GM19328 (cell line): ENCODE data around the gene SHTN1.
A peak's percentile ranks its signal among the peaks of the same experiment; 100 is the strongest.

Experiments used
- ATAC-seq: cut with Tn5 transposase; IDR thresholded peaks from one replicate; pipeline ENCODE4 v1.9.1; 2021; ENCODE audit warnings: mild to moderate bottlenecking, moderate library complexity; ENCODE audit not compliant: unreplicated experiment

Gene SHTN1

DNA sequence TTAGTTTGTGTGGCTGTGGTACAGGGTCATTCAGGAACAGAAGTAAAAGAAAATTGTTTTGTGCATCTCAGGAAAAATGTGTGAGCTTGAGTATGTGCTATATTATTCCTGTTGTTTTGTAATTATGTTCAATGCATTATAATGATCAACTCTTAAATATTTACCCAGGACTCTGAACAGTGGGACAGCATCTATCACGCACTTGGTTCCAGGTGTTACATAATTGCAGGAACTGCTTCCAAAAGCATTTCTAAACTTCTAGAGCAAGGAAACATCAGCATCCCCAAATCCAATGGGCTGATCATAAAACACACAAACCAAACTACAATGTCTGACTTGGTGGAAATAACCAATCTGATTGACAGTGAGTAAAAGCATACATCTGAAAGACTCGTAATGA lies 129.1 kb downstream of the SHTN1 start:
- ATAC-seq, result no peak

DNA sequence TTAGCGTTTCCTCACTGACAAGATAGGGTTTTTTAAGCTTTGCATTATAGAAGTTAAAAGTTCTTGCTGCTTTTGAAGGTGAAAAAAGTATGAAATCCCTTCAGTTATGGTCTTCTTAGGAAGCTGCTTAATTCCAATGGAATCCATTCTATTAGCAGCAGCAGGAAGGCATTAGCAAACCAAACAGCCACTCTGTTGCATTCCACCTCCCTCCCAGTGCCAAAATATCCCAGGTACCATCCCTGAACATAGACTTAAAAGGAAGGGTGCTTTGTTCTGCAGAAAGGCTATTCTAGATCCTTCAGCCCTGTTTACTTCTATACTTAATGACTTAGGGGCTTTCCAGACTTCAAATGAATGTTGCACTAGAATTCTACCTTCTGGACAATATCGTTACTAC lies 131.9 kb downstream of the SHTN1 start:
- no peak for ATAC-seq

DNA sequence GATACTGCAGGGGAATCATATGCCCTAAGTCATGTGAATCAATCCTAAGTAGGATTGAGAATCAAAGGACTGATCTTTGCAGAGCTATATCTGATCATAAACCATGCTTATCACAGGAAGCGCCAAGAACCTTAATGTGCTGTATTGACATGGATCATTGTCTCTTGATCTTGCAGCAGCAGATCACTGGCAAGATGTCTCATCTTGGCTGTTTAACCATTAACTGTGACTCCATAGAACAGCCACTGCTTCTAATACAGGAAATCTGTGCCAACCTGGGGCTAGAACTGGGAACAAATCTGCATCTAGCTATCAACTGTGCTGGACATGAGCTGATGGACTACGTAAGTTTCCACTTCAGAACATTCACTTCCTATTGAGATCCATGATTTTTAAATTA lies 134.0 kb downstream of the SHTN1 start:
- no peak for ATAC-seq

DNA sequence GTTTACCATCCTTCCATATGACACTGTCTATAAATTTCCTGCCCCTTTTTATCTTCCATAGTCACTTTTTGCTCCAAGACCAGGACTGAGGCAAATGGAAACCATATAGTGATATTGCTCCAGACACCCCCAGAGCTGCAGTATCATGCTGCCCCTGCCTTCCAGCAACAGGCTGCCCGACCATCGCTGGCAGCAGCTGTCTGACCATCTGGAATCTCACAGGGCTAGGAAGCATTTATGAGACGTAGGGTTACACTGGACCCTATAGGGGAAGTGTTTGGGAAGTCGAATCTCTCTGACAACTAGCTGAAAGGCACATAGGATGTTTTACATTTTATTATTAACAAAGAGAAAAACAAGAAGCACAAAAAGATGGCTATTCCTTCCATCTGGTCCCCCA lies 136.3 kb downstream of the SHTN1 start:
- no peak for ATAC-seq

DNA sequence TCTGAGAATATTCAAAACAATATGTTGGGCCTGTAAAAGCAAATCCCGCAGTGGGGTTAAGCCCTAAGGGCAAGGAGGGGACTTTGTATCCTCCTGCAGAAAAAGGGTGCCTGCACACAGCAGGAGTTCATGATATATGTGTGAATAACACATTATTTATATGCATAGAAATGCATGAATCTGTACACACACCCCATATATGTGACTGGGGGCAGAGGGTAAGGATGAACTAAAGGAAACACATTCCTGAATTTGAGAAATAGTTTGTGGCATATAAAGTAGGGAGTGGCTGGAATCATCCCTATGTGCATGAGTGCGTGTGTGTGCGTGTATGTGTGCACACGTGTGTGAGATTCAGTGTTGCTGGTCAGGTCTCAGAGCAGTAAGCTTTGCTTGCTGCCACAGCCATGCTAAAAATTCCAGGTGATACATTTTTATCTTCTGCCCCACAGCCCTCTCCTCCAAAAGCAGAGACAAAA lies 136.8 kb downstream of the SHTN1 start:
- ATAC-seq, result no peak

DNA sequence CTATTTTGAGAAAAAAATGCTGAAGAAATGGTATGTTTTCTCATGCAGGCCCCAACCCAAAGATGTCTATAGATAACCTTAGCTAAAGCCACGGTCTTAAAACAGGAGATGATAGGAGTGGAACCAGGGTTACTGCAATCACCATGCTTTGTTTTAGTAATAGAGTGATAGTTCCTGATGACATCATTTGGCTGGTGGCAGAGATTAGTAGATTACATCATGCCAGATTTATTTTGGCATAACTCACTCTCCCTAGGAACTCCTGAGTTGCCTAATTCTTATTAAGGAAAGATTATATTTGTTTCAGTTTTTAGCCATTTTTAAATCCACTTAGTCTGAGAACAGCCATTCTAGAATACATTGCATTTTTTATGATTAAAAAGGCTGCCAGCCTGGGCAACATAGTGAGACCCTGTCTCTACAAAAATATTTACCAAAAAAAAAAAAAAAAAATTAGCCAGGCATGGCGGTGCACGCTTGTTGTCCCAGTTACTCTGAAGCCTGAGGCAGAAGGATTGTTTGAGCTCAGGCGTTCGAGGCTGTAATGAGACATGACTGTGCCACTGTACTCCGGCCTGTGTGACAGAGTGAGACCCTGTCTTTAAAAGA lies 137.9 kb downstream of the SHTN1 start:
- no peak for ATAC-seq

DNA sequence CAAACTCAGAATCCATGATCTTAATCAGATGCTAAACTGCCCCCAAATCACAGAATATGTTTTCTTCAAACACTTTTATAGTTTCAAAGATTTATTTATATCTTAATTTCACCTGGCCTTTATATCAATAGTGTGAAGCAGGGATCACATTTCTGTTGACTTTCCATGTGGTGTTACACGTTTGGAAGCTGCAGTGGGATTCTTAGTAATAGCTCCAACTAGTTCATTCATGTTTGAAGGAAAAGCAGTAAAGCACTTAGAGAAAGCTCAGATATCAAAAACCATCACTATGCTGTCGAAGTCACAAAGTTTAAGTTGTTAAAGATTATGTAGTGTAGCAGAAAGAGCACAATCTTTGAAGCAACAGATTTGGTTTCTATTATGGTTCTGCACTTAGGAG lies 138.9 kb downstream of the SHTN1 start:
- no peak for ATAC-seq

DNA sequence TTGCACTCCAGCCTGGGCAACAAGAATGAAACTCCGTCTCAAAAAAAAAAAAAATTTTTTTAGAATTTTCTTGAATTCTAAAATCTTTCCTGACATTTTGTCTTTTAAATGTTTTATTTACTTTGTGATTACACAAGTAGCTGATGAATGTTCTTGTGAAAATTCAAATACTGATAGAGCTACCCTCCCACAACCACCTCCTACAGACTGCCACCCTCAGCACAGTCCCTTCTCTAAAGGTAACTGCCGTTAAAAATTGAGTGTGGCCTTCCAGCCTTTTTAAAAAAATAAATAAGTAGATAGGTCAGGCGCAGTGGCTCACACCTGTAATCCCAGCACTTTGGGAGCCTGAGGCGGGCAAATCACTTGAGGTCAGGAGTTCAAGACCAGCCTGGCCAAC lies 140.6 kb downstream of the SHTN1 start:
- ATAC-seq, result no peak

DNA sequence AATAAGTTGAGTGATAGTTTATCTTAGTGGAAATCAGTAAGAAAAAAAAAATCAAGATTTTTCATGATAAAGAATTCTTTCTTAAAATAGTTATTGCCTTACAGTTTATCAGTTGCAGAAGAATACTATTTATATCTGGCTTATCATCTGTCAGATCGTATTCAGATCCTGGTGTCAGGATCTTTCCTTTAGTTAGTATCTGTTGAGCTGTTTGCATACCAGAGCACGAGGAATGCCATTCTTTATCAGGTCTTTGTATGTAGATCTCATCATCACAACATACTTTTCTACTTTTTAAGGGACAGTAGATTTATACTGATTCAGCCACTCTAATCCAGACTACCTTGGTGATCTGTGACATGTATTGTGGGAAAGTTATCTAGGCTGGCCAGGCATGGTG lies 143.2 kb downstream of the SHTN1 start:
- no peak for ATAC-seq

DNA sequence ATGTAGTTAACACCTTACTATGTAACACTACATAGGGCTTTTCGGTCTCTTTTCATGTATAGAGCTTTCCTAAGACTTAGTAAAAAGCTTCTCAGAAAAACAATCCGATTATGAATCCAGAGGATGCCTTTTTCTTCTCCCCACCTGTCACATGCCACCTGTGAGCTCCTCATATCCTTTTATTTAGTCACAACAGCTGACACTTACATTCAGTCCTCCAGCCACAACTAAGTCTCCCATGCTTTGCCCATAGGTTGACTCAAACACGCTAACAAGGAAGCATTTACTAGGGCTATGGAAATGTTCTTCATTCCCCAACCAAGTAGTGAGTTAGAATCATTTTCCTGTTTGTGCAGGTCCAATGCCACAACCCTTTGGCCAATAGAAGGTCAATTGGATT lies 147.8 kb downstream of the SHTN1 start:
- no peak for ATAC-seq

DNA sequence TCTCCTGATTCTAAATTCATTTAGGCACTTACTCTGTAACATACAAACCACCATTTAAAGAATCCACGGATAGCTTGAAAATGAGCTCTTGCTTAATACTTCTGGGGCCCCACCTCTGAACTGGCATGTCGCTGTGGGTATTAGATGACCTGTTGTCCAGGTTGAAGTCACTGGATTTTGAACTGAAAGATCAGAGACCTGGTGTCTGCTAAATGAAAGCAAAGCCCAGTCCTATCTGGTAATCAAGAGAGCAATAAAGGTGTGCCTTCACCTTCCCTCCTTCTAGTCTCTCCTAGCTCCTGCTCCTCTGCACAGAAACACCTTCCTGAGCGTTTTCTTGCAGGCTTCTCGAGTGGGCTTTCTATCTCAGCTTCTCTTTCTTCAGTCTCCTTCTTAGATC lies 151.3 kb downstream of the SHTN1 start:
- no peak for ATAC-seq

DNA sequence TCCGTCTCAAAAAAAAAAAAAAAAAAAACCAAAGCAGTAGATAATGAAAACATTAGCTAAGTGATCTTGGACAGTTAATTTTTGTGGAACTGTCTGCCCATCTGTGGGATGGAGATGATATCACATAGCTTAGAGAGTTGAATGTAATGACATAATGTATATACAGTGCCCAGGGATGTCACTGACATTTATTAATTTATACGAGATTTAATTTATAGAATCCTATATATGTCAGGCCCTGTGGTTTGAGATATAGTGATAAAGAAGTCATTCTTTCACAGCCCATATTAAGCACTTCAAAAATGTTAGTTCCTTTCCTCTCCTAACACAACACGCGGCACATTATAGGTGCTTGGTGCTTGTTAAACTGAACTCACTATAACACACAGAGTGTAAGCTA lies 151.7 kb downstream of the SHTN1 start:
- no peak for ATAC-seq

DNA sequence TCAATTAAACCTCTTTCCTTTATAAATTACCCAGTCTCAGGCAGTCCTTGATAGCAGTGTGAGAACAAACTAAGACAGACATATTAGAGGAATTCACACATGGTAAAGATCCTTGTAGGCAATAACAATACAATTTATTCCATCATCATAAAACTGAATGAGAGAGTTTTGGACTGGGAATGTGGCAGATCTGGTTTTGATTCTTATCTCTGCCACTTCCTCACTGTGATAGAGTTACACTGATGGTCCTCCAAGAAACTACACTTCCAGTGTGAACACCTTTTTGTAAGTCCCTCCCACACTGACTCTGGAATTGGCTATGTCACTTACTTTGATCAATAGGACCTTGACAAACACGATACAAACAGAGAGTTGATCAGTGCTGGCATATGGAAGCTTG lies 152.7 kb downstream of the SHTN1 start:
- ATAC-seq, result no peak

DNA sequence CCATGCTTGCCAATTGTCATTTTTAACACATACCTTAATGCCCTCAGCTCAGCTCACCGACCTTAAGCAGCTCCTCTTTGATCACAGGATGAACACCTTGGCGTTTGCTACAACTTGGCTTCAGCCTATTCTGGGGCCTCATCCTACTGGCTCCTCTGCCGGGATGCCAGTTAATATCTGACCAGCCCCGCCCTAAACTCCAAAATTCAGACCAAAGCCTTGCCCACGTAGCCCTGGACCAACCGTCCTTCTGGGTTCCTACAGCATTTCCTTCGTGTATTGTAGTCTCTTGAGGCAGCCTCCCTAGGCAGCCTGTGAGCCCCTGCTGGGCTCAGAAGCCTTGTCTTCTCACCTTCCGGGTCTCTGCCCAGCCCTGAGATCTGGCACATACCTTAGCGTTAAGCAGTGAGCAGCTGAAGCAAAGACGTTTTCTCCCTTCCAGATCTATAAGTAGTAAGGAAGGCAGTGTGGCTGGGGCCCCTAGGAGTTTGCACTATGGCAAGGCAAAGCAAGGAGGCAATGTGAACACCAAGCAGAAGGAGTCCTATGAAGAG lies 154.9 kb downstream of the SHTN1 start:
- ATAC-seq, result no peak

DNA sequence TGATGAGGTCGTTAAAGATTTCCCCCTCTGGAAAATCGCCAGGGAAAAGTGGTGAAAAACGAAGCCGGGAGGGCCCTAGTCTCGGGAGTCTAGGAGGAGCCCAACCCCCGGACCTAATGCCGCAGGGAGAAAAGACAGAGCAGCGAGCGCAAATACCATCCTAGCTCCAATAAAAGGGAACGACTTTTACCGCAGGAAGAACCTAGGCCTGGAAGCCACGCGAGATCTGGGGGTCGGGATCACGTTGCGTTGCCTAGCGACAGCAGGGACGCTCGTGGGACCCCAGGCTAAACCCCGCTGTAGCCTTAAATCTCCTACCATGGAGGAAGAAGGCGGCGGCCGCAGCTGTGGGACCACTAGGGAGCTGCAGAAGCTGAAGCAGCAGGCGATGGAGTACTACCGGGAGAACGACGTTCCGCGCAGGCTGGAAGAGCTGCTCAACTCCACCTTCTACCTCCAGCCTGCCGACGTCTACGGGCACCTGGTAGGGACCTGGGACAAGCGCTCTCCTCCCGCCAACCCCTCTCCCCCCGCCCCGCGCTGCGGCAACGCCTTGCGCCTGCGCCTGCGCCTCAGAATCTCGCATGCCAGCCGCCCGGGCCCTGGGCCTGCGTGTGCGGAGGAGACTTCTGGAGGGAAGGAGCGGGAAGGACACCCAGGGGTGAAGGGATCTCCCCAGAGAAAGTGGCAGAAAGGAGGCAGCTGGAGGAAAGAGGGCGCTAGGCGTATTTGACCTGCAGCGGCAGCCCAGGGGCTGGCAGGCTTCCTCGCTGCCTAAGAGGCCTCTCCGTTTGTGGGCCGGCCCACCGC lies 155.5 kb downstream of the SHTN1 start, which contains the start of gene ENO4:
TSS of gene ENO4 (plus strand) at position 252 of the 810 bp plus-strand sequence. CDS start at position 320, 68 bp downstream.
- peak; percentile 51 for ATAC-seq

DNA sequence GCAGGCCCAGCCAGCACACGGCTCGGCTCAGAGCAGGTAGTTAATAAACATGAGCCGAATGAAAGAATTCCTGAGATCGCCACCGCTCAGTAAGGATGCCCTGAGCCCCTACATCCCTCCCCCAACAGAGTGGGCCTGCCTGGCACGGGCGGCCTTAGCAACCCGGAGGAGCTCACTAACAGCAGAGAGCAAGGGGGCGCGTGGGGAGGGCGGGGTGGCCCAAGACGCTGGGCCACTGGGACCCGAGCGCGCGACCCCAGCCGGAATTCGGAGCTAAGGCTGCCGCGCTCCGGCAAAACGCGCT lies 156.1 kb downstream of the SHTN1 start:
- no peak for ATAC-seq

DNA sequence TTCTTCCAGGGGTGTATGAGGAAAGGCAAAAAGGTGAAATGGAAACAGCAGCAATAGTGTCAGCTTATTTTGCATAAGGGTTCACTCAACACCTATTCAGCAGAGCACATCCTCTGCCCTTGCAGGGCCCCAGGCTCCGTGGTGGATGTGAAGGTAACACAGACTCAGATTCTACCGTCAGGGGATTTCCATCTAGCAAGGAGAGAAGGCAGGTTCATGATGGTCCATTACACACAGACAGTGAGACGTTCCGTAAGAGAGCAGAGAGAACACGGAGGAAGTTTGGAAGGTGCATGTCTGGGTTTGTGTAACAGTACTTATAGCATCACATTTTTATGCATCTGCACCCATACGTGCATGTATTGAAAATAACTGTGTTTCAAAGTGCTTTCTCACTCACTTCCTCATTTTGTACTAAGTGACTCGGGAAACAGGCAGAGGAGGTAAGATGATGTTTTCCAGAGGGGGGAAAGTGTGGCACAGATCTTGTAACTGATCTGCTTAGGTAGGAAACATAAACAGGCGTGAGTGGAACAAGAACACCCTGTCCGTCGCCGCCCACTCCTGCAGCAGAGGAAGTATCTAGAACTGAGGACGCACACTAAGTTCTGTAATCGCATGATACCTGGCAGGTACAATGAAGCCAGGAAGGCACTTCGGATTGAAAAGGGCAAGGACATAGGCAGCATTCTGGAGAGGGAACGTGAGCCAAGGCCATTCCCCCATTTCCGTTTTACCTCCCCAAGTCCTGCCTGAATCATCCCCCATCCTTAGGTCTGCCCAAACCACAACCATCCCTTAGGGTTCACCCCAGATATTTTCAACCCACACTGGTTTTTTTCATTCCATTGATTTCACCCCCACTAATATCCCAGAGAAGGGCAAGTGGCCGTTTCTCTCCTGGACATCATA lies 156.7 kb downstream of the SHTN1 start:
- peak; percentile 63 for ATAC-seq

DNA sequence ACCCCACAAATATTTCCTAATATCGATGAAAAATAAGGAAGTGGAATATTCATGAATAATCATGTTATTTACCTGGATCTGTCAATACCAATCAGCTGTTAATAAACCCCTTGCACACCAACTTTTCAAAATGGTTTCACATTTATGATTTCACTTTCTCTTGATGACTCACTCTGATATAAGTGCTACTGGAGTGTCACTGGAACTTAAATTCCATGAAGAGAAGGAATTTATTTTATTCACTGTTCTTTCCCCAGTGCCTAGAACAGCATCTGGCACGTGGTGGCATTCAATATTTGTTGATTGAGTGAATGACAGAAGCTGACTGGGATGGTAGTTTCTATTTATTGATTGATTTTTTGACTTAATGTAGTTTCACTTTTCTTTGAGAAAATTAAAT lies 159.2 kb downstream of the SHTN1 start:
- no peak for ATAC-seq

DNA sequence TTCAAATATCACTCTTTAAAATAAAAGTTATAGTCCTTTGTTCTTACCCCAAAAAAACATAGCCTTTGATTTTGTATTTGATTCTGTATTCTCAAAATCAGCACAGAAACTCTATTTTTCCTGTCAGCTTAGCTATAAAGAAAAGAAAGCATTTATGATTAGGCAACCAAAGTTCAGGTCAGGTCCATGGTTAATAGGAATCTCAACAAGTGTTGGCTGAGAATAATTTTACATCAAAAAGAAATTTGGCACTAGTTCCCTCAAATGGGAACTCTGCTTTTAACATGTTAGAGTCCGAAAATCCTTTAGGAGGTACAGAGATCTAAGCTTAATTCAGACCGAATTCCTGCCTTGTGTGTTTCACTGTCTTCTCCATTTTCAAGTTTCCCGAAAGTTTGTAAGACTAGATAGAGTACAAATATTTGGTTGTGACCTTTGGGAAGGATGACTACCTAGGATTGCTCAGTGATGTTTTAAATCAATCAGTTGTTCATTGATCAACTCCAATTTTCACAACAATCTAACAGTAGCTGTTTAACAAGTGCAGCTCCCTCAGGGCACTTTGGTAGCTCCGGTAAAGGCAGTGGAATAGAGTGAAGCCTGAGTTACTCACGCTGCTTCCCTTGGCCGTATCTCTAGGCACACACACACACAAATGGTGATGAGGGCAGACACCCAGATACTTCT lies 164.5 kb downstream of the SHTN1 start:
- ATAC-seq, result no peak

DNA sequence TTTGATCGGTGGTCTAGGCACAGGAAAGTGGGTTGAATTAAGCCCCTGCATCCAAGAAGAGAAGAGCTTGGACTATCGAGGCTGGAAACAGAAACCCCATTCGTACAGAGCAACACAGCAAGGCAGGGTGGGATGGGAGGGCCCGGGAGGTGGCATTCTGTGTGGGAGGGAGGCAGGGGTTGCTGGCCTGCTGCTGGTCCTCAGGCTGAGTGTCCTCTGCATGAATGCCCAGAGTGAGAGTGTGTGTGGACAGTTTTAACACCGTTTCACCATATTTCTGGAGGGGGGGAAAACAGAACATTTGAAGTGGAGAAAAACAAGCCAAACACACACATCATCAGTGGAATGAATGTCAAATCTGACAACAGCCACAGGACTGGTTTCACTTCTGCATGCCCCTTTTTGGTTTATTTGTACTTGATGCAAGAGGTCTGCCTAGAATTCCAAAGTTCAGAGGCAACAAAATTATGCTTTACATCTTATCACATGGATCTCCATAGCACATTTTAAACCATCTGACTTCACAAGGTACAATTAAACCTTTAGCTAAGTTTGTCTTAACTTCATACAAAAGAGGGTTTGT lies 166.8 kb downstream of the SHTN1 start:
- ATAC-seq, result no peak
